Osteocyte (in vitro differentiated cells): ENCODE data around the gene SHOC1. TPM values are rescaled to one million over a fixed set of nuclear protein-coding genes. Genes with fewer than 3 reads are reported as not detected.
A peak's percentile ranks its signal among the peaks of the same experiment; 100 is the strongest.

Experiments used
- DNase-seq: peaks from one replicate; pipeline ENCODE4 v3.0.0; 2021; ENCODE audit warnings: mixed read lengths; ENCODE audit not compliant: unreplicated experiment; ENCODE audit errors: extremely low spot score
- H3K27ac Mint-ChIP-seq: one replicate; pipeline ENCODE4 v1.8.0; 2021; ENCODE audit warnings: mild to moderate bottlenecking, mixed read lengths; ENCODE audit not compliant: unreplicated experiment
- H3K27me3 Mint-ChIP-seq: one replicate; pipeline ENCODE4 v1.8.0; 2021; ENCODE audit warnings: mixed read lengths; ENCODE audit not compliant: unreplicated experiment
- H3K36me3 Mint-ChIP-seq: one replicate; pipeline ENCODE4 v1.8.0; 2021; ENCODE audit warnings: mixed read lengths; ENCODE audit not compliant: unreplicated experiment
- H3K4me1 Mint-ChIP-seq: one replicate; pipeline ENCODE4 v1.8.0; 2021; ENCODE audit warnings: mixed read lengths; ENCODE audit not compliant: unreplicated experiment
- H3K4me3 Mint-ChIP-seq: one replicate; pipeline ENCODE4 v1.8.0; 2021; ENCODE audit warnings: mild to moderate bottlenecking, moderate library complexity, mixed read lengths; ENCODE audit not compliant: unreplicated experiment
- H3K9me3 Mint-ChIP-seq: one replicate; pipeline ENCODE4 v1.8.0; 2021; ENCODE audit warnings: mixed read lengths; ENCODE audit not compliant: unreplicated experiment
- total RNA-seq: library from RNA; stranded (reverse); gene quantifications from 2 replicates; pipeline ENCODE4 v1.2.1, GENCODE V29; 2021
- TF ChIP-seq, protein P1 (sequence below): fragments of 200-600 bp; sonication (generic); IDR thresholded peaks from 2 replicates; pipeline ENCODE4 v1.5.0; 2021; ENCODE audit warnings: antibody characterized with exemption, mild to moderate bottlenecking, moderate library complexity

Gene SHOC1
- total RNA-seq, 1 donor from 2014 or later, result not detected

DNA sequence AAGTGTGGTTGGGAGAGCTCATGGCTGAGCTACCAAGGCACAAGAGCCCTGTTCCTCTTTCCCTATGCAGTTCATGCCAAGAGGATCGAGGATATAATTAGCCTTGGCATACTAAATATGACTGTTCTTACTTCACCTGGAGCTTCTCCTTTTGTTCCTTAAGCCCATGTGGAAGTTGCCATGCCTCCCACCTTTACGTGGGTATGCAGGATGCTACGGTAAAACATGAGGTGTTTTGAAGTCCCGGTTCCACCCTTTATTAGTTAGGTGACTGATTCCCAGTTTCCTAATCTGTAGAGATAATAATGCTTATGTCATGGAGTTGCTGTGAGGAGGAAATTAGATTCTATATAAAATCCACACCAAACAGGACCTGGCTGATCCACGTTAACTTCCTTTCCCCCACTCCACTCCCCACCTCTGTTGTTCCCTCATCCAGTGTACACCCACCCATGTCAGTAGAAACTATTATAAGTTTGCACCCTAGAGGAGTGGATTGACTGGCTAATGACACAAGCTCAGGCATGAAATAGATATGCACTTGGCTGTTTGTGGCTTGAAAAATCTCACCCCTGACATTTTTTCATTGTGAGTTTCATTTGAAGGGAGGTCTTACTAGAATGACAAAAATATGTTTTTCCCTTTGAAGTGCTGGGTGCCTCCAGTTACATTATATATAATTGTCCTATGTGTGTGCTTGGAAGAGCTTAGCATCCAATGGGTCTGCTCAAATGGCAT is 36.8 kb upstream of the SHOC1 start:
- no peaks in the 10 kb centered on the region for H3K27me3 Mint-ChIP-seq
- DNase-seq, result no peak

DNA sequence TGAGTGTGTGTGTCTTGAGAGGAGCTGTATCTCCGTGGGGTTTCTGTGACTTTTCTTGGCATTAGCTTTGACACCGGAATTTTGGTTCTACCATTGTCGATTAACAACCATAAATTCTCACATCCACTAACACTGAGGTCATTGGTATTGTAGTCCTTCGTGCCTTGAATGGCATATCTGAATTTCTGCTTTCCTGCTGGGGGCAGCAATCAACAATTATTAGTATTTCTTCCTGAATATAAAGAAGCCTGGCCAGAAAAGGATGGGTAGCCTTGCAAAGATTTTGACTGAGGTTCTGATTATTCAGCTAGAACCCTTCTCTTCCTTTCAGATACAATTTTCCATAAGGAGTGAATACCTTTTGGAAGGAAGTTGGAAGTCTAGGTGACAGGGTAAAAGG is 33.5 kb upstream of the SHOC1 start:
- no peaks in the 10 kb centered on the region for H3K36me3 Mint-ChIP-seq
- peaks cover 1% of the 10 kb centered on the region for H3K4me1 Mint-ChIP-seq
- no peaks in the 10 kb centered on the region for H3K9me3 Mint-ChIP-seq
- TF ChIP-seq, protein P1, sequence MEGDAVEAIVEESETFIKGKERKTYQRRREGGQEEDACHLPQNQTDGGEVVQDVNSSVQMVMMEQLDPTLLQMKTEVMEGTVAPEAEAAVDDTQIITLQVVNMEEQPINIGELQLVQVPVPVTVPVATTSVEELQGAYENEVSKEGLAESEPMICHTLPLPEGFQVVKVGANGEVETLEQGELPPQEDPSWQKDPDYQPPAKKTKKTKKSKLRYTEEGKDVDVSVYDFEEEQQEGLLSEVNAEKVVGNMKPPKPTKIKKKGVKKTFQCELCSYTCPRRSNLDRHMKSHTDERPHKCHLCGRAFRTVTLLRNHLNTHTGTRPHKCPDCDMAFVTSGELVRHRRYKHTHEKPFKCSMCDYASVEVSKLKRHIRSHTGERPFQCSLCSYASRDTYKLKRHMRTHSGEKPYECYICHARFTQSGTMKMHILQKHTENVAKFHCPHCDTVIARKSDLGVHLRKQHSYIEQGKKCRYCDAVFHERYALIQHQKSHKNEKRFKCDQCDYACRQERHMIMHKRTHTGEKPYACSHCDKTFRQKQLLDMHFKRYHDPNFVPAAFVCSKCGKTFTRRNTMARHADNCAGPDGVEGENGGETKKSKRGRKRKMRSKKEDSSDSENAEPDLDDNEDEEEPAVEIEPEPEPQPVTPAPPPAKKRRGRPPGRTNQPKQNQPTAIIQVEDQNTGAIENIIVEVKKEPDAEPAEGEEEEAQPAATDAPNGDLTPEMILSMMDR, result peak; percentile 40
- H3K27me3 Mint-ChIP-seq, result no peaks in the 10 kb centered on the region
- DNase-seq, result no peak
- H3K4me3 Mint-ChIP-seq, result no peak overlapping the region
- no peak overlapping the region for H3K27ac Mint-ChIP-seq

More for the DNA sequence above, 36.8 kb upstream of the SHOC1 start:
- no peak overlapping the region for H3K27ac Mint-ChIP-seq
- TF ChIP-seq, protein P1, result no peak
- no peaks in the 10 kb centered on the region for H3K36me3 Mint-ChIP-seq
- H3K4me1 Mint-ChIP-seq, result no peaks in the 10 kb centered on the region
- H3K4me3 Mint-ChIP-seq, result no peak overlapping the region
- peaks cover 4% of the 10 kb centered on the region for H3K9me3 Mint-ChIP-seq

DNA sequence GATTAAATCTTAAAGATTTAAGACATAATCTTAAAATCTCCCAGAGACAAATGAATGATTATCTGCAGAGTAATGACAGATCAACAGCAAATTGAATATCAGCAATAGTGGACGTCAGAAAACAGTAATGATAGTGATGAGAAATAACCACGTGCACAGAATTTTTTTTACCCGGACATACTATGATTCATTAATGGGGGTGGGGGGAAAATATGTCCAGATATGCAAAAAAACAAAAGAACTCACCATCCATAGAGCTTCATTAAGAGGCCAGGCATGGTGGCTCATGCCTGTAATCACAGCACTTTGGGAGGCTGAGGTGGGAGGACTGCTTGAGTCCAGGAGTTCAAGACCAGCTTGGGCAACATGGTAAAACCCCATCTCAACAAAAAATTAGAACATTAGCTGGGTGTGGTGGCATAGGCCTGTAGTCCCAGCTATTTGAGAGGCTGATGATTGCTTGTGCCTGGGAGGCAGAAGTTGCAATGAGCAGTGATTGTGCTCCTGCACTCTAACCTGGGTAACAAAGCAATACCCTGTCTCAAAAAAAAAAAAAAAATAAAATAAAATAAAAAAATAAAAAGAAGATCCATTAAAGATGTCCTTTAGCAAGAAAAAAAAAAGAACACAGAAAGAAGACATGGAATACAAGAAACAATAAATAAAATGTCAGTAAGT is 30.9 kb upstream of the SHOC1 start:
- no peak overlapping the region for H3K4me3 Mint-ChIP-seq
- DNase-seq, result no peak

DNA sequence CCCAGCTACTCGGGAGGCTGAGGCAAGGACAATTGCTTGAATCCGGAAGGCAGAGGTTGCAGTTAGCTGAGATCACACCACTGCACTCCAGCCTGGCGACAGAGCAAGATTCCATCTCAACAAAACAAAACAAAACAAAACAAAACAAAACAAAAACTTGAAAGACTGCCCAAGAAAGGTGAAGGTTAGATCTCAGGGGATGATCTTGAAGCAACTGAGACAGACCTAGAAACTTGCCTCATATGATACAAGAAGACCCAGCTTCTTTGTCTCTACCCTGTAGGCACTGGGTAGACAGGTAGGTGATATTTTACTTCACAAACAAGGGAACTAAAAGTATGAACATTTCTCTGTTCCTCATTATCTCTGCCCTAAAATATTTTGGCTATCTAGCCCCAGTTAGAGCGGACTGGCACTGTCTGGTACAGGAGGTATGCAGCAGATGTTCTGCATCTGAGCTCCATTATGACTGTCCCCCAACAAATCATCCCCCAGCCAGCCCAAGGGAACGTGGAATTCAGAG is 26.3 kb upstream of the SHOC1 start:
- TF ChIP-seq, protein P1, result no peak
- H3K4me1 Mint-ChIP-seq, result peaks cover 1% of the 10 kb centered on the region
- H3K36me3 Mint-ChIP-seq, result no peaks in the 10 kb centered on the region
- no peaks in the 10 kb centered on the region for H3K27me3 Mint-ChIP-seq
- no peak for DNase-seq
- H3K27ac Mint-ChIP-seq, result no peak overlapping the region
- H3K4me3 Mint-ChIP-seq, result no peak overlapping the region
- no peaks in the 10 kb centered on the region for H3K9me3 Mint-ChIP-seq

More for the DNA sequence above, 30.9 kb upstream of the SHOC1 start:
- H3K27me3 Mint-ChIP-seq, result no peaks in the 10 kb centered on the region
- no peaks in the 10 kb centered on the region for H3K9me3 Mint-ChIP-seq
- no peaks in the 10 kb centered on the region for H3K36me3 Mint-ChIP-seq
- no peak overlapping the region for H3K27ac Mint-ChIP-seq
- H3K4me1 Mint-ChIP-seq, result peaks cover 1% of the 10 kb centered on the region
- TF ChIP-seq, protein P1, result no peak

DNA sequence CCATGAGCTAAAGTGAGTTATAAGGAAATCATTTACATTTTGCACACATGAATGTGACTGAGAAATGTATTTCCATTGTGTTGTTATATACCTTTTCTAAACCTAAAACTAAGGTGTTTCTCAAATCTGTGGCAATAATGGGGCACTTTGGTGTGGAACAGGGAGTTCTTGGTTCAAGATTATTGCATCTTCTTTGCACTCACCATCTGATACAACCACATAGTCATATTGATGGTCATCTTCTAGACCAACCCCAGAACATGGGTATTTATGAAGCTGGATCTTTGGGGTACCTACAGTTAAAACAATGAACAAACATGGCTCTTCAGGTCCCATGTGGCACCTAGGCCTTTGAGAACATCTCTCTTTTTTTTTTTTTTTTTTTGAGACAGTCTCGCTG is 24.6 kb upstream of the SHOC1 start:
- H3K4me1 Mint-ChIP-seq, result peaks cover 9% of the 10 kb centered on the region
- H3K27ac Mint-ChIP-seq, result no peak overlapping the region
- H3K36me3 Mint-ChIP-seq, result no peaks in the 10 kb centered on the region
- no peak overlapping the region for H3K4me3 Mint-ChIP-seq
- H3K9me3 Mint-ChIP-seq, result no peaks in the 10 kb centered on the region
- no peaks in the 10 kb centered on the region for H3K27me3 Mint-ChIP-seq
- no peak for DNase-seq
- TF ChIP-seq, protein P1, result no peak
